Vagina (tissue), 2 donors: ENCODE measurements around the gene KRTAP10-3. TPM values are rescaled to one million over a fixed set of nuclear protein-coding genes. Genes with fewer than 3 reads are reported as not detected.

Source experiments
- DNase-seq, 2 donors: peaks; one replicate each; pipeline ENCODE4 v3.0.0-alpha.2; 2017; ENCODE audit errors: extremely low spot score in 2 of 2
- H3K27ac ChIP-seq: fragments of 200-600 bp; sonication (generic); one replicate; pipeline ENCODE4 v1.5.1; 2019
- H3K27me3 ChIP-seq: fragments of 200-600 bp; sonication (generic); one replicate; pipeline ENCODE4 v1.5.1; 2019
- H3K36me3 ChIP-seq, 2 donors: fragments of 200-600 bp; sonication (generic); one replicate each; pipeline ENCODE4 v1.5.1; 2017 to 2019
- H3K4me1 ChIP-seq: fragments of 200-600 bp; sonication (generic); one replicate; pipeline ENCODE4 v1.5.1; 2019
- H3K4me3 ChIP-seq, 2 donors: fragments of 200-600 bp; sonication (generic); 1 replicate in 1 of 2; 2 replicates in 1 of 2; pipeline ENCODE4 v1.5.1; 2016 to 2019
- H3K9me3 ChIP-seq: fragments of 200-600 bp; sonication (generic); one replicate; pipeline ENCODE4 v1.5.1; 2019
- CTCF ChIP-seq, 3 experiments: fragments of 450-650 bp in 2 of 3; fragments of 200-600 bp in 1 of 3; sonication (generic) in 1 of 3; IDR thresholded peaks; one replicate each; pipeline ENCODE4 v1.5.1; 2017 to 2019; ENCODE audit warnings: antibody characterized with exemption in 3 of 3, mild to moderate bottlenecking in 2 of 3, moderate library complexity in 2 of 3
- POLR2A ChIP-seq, 2 donors: fragments of 450-650 bp; IDR thresholded peaks; one replicate each; pipeline ENCODE4 v1.6.1; 2017; ENCODE audit warnings: antibody characterized with exemption in 2 of 2, mild to moderate bottlenecking in 2 of 2, moderate library complexity in 2 of 2
- POLR2AphosphoS5 ChIP-seq, 2 donors: sonication (generic); formaldehyde crosslinking; IDR thresholded peaks; one replicate each; pipeline ENCODE4 v1.9.0; 2017; ENCODE audit warnings: antibody characterized with exemption in 2 of 2, mild to moderate bottlenecking in 2 of 2, low read depth in 1 of 2; ENCODE audit not compliant: insufficient read depth in 1 of 2
- intact Hi-C: fragments of 100-400 bp; cut with DNase I; formaldehyde crosslinking; loops from one replicate; pipeline ENCODE4 v1.15.1; 2023
- total RNA-seq: library from RNA; depleted of rRNA; stranded (reverse); fragments of >200 nt; gene quantifications from one replicate; pipeline ENCODE4 v1.2.3, GENCODE V29; 2016

KRTAP10-3 gene
- total RNA-seq, 1 donor from 2014 or later, result not detected

GRCh38 chr21:44579056-44579832 is 20.6 kb upstream of the KRTAP10-3 start:
- no peaks in the 10 kb centered on the region for H3K36me3 ChIP-seq
- peak; percentile 60 to 94 for DNase-seq

GRCh38 chr21:44578371-44579055 is 19.9 kb upstream of the KRTAP10-3 start:
- Histone ChIP-seq H3K4me1 (peaks cover 5% of the 10 kb centered on the region), H3K27ac (no peak overlapping the region), H3K9me3 (peaks cover 10% of the 10 kb centered on the region), H3K4me3 (no peak overlapping the region), H3K27me3 (no peaks in the 10 kb centered on the region), H3K36me3 (no peaks in the 10 kb centered on the region)
- TF ChIP-seq POLR2AphosphoS5 (IDR thresholded peaks at IDR 0.05; ENCODE audit: insufficient read depth in 1 of 2, low read depth in 1 of 2) (no peak), POLR2A (IDR thresholded peaks at IDR 0.05) (no peak), CTCF (IDR thresholded peaks at IDR 0.05) (no peak)
- peak; percentile 64 to 88 for DNase-seq
- intact Hi-C loops, result no loop called here

More at GRCh38 chr21:44579056-44579832, 20.6 kb upstream of the KRTAP10-3 start:
- H3K4me3 ChIP-seq, result no peak overlapping the region
- peaks cover 10% of the 10 kb centered on the region for H3K9me3 ChIP-seq
- no peak for TF ChIP-seq POLR2AphosphoS5 (IDR thresholded peaks at IDR 0.05; ENCODE audit: insufficient read depth in 1 of 2, low read depth in 1 of 2)
- no peak for TF ChIP-seq POLR2A (IDR thresholded peaks at IDR 0.05)
- TF ChIP-seq CTCF (IDR thresholded peaks at IDR 0.05), result no peak
- peaks cover 5% of the 10 kb centered on the region for H3K4me1 ChIP-seq
- intact Hi-C loops, result no loop called here
- H3K27me3 ChIP-seq, result no peaks in the 10 kb centered on the region
- no peak overlapping the region for H3K27ac ChIP-seq

- no peak overlapping the region for H3K4me3 ChIP-seq
- H3K4me1 ChIP-seq, result peaks cover 5% of the 10 kb centered on the region
- no peaks in the 10 kb centered on the region for H3K27me3 ChIP-seq
- H3K27ac ChIP-seq, result no peak overlapping the region
- peaks cover 2% of the 10 kb centered on the region for H3K9me3 ChIP-seq
- no peaks in the 10 kb centered on the region for H3K36me3 ChIP-seq
- DNase-seq, result peak in 1 of 2 donors; percentile 49
- no peak for TF ChIP-seq POLR2A (IDR thresholded peaks at IDR 0.05)
- no peak for TF ChIP-seq POLR2AphosphoS5 (IDR thresholded peaks at IDR 0.05; ENCODE audit: insufficient read depth in 1 of 2, low read depth in 1 of 2)
- no peak for TF ChIP-seq CTCF (IDR thresholded peaks at IDR 0.05)
- intact Hi-C loops, result no loop called here
Observed at GRCh38 chr21:44576025-44576420, 17.4 kb upstream of the KRTAP10-3 start.

DNA sequence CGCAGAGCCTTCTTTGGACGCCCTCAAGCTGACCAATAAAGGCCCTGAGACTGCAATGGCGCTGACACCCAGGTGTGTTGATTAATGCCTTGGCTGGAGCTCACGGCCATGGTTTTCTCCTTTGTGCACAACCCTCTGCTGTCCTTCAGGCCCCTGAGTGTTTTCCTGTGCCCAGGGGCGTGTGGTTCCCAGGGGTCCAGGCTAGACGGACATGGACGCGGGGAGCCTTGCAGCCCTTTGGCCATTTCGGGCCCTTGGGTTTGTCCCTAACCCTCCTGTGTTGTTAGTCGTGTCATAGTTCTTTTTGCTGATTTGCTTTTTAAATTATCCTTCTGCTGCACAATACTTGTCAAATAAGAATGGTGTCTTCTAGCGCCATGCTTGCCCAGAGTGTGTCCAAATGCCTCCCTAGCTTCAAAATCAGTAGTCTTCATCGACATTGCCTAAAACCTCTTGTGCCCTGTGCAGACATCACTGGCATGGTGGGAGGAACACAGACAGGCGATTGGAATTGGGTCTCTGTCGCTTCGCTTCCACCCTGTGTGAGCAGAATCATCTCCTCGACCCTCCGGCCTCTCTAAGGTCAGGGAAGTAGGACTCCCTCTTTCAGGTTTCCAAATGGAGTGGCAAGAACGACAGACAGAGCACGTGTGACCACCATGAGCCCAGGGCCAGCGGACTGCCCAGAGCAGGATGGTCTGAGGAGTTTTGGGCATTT is 16.9 kb upstream of the KRTAP10-3 start:
- H3K9me3 ChIP-seq, result no peaks in the 10 kb centered on the region
- H3K4me1 ChIP-seq, result peaks cover 5% of the 10 kb centered on the region
- intact Hi-C loops, result no loop called here
- H3K36me3 ChIP-seq, result no peaks in the 10 kb centered on the region
- H3K27ac ChIP-seq, result no peak overlapping the region
- TF ChIP-seq CTCF (IDR thresholded peaks at IDR 0.05), result no peak
- no peak for TF ChIP-seq POLR2AphosphoS5 (IDR thresholded peaks at IDR 0.05; ENCODE audit: insufficient read depth in 1 of 2, low read depth in 1 of 2)
- DNase-seq, result peak; percentile 49 to 74
- H3K4me3 ChIP-seq, result no peak overlapping the region
- H3K27me3 ChIP-seq, result no peaks in the 10 kb centered on the region
